Measurements from ENCODE around the gene TEAD1.

The TEAD1 gene

GRCh38 chr11:12707500-12707880 lies 33.3 kb downstream of the TEAD1 start:
- DNase-seq (ENCODE audit: low spot score) = no peak

GRCh38 chr11:12711496-12711895 lies 37.3 kb downstream of the TEAD1 start:
- no peak for DNase-seq (ENCODE audit: low spot score)

GRCh38 chr11:12712132-12712531 lies 37.9 kb downstream of the TEAD1 start:
- no peak for DNase-seq (ENCODE audit: low spot score)

GRCh38 chr11:12715131-12715530 lies 40.9 kb downstream of the TEAD1 start:
- DNase-seq (ENCODE audit: low spot score) = no peak

DNA sequence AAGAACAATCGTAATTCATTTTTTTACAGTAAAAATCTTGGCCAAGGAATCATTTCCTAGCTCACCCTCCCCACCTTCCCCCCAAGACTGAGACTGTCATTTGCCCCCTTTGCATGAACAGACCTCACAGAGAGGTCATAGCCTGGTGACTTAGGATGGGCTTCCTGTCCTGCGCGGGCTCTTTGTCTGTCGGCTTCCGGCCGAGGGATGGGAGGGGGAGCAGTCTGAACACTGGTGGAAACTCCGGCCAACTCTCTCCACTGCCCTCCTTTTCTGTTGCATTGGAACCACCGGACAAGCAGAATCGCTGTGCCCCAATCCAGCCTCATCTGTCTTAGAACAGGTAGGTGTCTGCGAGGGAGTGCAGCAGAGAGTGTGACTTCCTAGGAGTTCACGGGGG lies 41.7 kb downstream of the TEAD1 start:
- no peak for DNase-seq (ENCODE audit: low spot score)

- no peak for DNase-seq (ENCODE audit: low spot score)
These were observed 42.6 kb downstream of the TEAD1 start for GRCh38 chr11:12716816-12717215.

GRCh38 chr11:12717851-12718291 lies 43.6 kb downstream of the TEAD1 start:
- DNase-seq (ENCODE audit: low spot score) = peak; percentile 15

DNA sequence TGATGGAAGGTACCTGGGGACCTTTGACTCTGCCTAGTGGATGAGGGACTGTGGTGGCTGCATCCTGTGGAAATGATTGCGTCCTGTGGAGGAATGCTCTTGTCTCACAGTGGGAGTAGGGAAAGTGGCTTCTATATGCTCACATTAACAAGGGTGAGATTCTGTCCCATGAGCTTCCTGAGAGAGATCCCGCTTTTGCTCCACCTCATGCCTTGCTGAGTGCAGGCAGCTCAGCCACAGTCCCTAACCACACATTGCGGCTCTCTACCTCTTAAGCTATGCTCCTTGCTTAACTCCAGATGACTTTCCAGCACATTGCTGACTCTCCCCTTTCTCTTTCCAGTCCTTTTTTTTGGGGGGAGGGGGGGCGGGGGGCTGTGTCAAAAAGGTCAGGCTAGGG lies 45.0 kb downstream of the TEAD1 start:
- DNase-seq (ENCODE audit: low spot score) = no peak

GRCh38 chr11:12721816-12722604 lies 47.8 kb downstream of the TEAD1 start:
- no peak for DNase-seq (ENCODE audit: low spot score)

DNA sequence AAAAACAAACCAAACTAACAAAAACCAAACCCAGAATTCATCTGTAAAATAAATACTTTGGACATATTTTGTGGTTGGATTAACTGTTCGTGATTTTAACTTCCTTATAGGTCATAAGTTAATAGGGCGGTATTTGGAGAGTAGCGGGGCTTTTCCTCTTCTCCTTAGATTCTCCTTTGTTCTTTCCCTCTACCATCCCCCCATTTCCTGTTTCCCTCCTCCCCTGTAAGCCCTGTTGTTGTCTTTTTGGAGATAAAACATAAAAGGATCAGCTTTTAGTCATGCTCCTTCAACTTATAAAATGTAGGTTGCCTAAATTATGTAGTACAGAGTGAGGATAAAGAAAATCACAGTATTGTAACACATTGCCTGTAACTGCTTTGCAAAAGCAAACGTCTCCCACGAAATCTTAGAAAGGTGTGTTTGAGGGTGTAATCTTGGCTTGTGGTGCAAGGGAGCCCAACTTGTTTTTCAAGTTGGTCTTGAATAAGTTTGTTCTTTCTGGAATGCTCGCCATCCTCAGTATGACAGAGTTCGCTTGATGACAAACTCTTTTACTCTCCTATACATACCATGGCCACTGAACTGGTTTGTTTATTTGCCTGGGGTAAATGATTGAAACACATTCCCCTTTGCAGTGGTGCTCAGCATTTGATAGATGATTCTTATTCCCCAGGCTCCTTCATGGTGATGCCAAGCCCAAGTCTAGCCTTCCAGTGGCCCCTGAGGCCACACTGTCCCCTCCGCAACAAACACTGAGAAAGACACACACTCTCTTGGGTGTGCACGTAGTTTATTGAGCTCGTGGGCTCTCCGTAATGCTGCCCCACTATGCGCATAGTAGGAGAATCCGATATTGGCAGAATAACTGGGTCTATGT lies 49.4 kb downstream of the TEAD1 start:
- no peak for DNase-seq (ENCODE audit: low spot score)

DNA sequence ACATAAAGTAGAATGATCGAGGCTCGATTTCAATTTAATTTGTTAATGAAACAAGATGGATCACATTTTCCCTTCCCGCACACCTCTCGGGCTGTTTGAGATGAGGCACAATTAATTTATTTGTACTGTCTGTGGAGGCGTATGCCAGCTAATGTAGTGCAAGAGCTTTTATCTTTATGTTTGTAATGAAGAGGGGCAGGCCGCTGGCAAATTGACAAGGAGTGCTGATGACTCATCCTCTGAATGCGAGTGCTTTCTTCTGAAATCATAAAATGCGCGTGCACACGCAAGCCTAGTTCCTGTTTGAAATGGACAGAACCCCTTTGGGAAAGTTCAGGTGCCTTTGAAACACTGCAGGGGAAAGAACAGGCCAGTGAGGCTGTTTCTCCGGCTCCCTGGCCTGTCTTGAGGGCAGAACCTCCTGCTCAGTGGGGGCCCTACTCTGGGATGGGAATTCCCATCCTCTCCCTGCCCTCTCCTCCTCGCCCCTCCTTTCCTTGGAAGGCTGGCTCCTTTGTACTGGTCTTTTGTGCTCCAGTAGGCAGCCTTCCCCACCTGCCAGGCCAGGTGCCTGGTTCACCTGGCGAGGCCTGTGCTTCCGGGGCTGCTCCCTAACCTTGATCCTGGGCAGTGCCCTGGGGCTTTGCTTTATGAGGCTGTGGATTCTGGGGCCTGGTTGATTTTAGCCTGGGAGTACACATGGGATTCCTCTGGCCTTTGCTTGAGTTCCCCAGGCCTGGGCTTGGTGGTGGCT lies 50.3 kb downstream of the TEAD1 start:
- DNase-seq (ENCODE audit: low spot score) = no peak

GRCh38 chr11:12725055-12725862 lies 51.0 kb downstream of the TEAD1 start:
- no peak for DNase-seq (ENCODE audit: low spot score)

DNA sequence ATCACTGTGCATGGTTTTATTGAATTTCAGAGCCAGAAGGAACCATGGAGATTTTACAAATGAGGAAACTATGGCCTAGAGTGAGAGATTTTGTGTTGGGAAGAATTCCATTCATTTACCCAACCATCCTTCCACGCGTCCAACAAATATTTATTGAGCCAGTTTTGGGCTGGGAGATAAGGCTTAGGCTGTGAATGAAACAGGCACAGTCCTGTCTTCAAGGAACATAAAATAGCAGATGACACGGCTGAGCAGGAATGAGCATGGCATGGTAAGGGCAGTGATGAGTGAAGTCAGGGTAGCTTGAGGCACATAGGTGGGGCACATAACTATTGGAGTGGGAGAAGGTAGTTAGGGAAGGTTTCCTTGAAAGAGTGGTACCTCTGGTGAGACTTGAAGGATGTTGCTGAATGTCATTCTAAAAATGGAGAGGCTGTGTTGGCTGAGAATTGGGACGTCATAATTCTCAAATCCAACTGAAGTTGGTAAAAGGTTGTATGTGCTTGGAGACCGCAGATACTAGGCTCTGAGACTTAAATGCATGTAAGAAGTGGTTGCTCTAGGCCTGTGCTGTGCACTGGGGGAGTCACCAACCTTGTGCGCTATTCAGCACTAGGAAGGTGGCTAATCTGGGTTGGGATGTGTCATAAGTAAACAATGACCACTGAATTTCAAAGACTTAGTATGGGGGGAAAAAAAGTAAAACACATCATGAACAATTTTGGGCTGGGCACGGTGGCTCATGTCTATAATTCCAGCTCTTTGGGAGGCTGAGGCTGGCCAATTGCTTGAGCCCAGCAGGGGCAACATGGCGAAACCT lies 51.9 kb downstream of the TEAD1 start:
- DNase-seq (ENCODE audit: low spot score) = no peak

DNA sequence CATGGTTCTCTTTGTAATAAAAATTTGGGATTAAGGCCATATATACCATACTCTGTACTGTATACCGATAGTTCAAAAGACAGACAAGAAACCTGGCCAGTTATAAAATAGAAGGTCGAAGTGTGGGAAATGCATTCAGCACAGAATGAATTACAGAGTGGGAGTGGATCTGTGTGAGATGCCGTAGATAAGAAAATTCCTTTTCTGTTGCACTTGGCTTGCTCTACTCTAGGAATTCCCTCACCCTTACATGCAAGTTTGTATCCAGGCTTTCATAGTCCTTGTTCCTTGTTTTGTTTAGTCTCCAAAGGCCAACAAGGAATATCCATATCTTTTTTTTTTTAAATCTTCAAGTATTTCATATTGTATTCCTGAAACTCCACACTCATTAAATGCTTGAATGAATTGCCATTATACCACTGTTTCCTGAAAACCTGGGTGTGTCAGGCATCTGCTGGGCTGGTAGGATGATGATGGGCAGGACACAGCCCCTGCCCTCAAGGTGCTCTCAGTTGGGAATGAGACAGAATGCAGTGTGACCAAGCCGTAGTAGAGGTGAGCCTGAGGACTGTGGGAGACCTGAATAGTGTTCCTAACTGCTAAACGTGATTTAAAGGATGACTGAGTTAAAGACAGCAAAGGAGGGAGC lies 53.5 kb downstream of the TEAD1 start:
- no peak for DNase-seq (ENCODE audit: low spot score)

DNA sequence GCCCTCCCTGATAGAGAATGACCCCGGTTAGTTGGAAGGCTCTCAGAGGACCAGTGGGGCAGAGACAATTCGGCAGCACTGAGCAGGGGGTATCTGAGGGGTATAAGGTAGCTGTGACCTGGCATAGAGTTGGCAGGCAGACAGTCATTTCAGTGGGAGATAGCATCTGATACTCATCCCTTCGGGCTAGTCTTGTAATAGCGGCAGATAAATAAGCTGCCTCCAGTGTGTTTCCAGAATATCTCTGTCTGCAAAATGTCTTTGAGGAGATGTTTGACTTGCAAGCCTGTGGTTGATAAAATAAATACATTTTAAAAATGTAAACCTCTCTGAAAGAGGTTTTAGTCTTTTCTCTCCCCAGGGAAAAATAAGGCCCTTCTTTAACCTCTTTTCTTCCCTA lies 54.2 kb downstream of the TEAD1 start:
- DNase-seq (ENCODE audit: low spot score) = no peak

DNA sequence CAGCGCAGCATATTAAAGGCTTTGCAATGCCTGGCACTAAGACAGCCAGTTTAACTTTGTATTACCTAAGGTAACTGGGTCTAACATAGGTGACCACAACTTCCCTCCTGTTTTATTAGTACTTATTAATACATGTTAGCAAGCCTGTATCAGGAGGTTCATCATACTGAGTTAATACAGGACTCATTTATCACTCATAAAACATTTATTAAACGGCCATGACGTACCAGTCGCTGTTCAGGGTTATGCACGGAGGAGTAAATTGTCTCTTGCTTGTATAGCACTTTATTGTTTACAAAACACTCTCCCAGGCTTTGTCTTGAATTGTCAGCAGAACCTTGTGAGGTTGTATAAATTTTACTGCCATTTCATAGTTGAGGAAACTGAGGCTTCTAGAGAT lies 55.7 kb downstream of the TEAD1 start:
- no peak for DNase-seq (ENCODE audit: low spot score)

GRCh38 chr11:12731841-12732336 lies 57.7 kb downstream of the TEAD1 start:
- DNase-seq (ENCODE audit: low spot score) = no peak

DNA sequence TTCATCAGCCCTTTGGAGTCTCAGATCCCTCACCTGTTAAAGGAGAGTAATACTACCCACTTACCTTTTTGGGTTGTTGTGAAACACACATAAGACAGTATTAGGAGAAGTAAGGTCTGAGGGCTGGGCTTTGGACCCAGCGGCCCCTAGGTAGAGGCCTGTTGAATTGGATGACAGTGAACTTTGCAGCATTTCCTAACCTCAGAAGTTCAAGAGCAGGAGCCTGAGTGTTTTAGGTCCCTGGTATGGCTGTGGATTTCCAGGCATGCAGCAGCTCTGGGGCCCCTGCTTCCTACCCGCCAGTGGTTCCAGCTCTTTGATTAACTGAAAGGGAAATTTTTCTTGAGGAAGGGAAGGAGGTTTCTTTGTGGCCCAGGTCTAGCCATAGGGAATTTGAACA lies 58.9 kb downstream of the TEAD1 start:
- no peak for DNase-seq (ENCODE audit: low spot score)

DNA sequence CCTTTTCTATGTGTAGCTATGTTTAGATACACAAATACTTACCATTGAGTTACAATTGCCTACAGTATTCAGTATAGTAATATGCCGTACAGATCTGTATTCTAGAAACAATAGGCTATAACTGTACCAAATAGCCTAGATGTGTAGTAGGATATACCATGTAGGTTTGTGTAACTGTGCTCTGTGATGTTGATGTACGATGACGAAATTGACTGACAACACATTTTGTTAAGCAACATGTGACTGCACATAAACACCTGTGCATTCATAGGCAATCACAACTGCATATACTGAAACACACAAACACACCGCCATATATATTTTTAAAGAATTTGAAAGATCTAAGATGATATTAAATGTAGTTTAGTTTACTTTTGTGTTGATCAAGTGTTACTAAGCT lies 60.4 kb downstream of the TEAD1 start:
- no peak for DNase-seq (ENCODE audit: low spot score)

- no peak for DNase-seq (ENCODE audit: low spot score)
These were observed 61.0 kb downstream of the TEAD1 start for GRCh38 chr11:12735262-12735661.
